SK-N-SH (cell line): ENCODE data around the gene NADSYN1. TPM values are rescaled to one million over a fixed set of nuclear protein-coding genes. Genes with fewer than 3 reads are reported as not detected.

Experiments
- CTCF ChIA-PET: fragments of 300-600, 350-600 bp; formaldehyde crosslinking; extraction: SDS; loops from one replicate; lab custom pipeline; 2021; lab: Yijun Ruan, JAX
- POLR2A ChIA-PET: fragments of 350-600 bp; sonication (Branson Sonifier 250); formaldehyde crosslinking; extraction: SDS; loops from one replicate; lab custom pipeline; 2020; ENCODE audit warnings: antibody characterized with exemption, inconsistent platforms; lab: Yijun Ruan, JAX
- DNase-seq: peaks from one replicate; pipeline ENCODE4 v3.0.0; 2012
- H2AFZ ChIP-seq: fragments of 200-600 bp; sonication (generic); 2 replicates; pipeline ENCODE4 v1.8.1; 2016; ENCODE audit warnings: antibody characterized with exemption, mild to moderate bottlenecking, low read depth
- H3F3A ChIP-seq: fragments of 200-600 bp; sonication (generic); replicated peaks from 2 replicates; pipeline ENCODE3; 2016; ENCODE audit warnings: antibody characterized with exemption, mild to moderate bottlenecking; ENCODE audit not compliant: insufficient read depth
- H3K27ac ChIP-seq, 2 experiments: fragments of 200-500 bp in 1 of 2; fragments of 200-600 bp in 1 of 2; sonication (Bioruptor generic) in 1 of 2; sonication (generic), shearing (Covaris generic) in 1 of 2; 2 replicates each; pipeline versions ENCODE4 v1.5.1 to v1.6.1; 2014 to 2016; ENCODE audit warnings: low read depth in 2 of 2, inconsistent platforms in 1 of 2, low read length in 1 of 2, mild to moderate bottlenecking in 1 of 2, mixed read lengths in 1 of 2
- H3K27me3 ChIP-seq: fragments of 200-600 bp; sonication (generic), shearing (Covaris generic); 2 replicates; pipeline ENCODE4 v1.6.1; 2016; ENCODE audit warnings: mixed run types; ENCODE audit not compliant: insufficient read depth
- H3K36me3 ChIP-seq, 2 experiments: fragments of 200-500 bp in 1 of 2; fragments of 200-600 bp in 1 of 2; sonication (Bioruptor generic) in 1 of 2; sonication (generic) in 1 of 2; replicated peaks in 1 of 2; 2 replicates each; pipeline versions ENCODE3 to v1.5.1; 2014 to 2016; ENCODE audit warnings: low read length in 1 of 2, mild to moderate bottlenecking in 1 of 2; ENCODE audit not compliant: insufficient read depth in 2 of 2, control insufficient read depth in 1 of 2
- H3K4me1 ChIP-seq, 2 experiments: fragments of 200-500 bp in 1 of 2; fragments of 200-600 bp in 1 of 2; sonication (Bioruptor generic) in 1 of 2; sonication (generic), shearing (Covaris generic) in 1 of 2; 2 replicates each; pipeline versions ENCODE4 v1.5.1 to v1.6.1; 2014 to 2016; ENCODE audit warnings: low read depth in 1 of 2, low read length in 1 of 2, mixed run types in 1 of 2; ENCODE audit not compliant: insufficient read depth in 2 of 2, control insufficient read depth in 1 of 2
- H3K4me2 ChIP-seq: fragments of 200-600 bp; sonication (generic), shearing (Covaris generic); 2 replicates; pipeline ENCODE4 v1.6.1; 2017; ENCODE audit warnings: mixed run types
- H3K4me3 ChIP-seq, 2 experiments: fragments of 200-500 bp in 1 of 2; fragments of 200-600 bp in 1 of 2; sonication (Bioruptor generic) in 1 of 2; sonication (generic), shearing (Covaris generic) in 1 of 2; 2 replicates each; pipeline versions ENCODE4 v1.5.1 to v1.8.1; 2014 to 2016; ENCODE audit warnings: low read depth in 2 of 2, inconsistent platforms in 1 of 2, low read length in 1 of 2, mild to moderate bottlenecking in 1 of 2, mixed read lengths in 1 of 2, moderate library complexity in 1 of 2
- H3K79me2 ChIP-seq: fragments of 200-600 bp; sonication (generic); 2 replicates; pipeline ENCODE4 v1.8.1; 2017; ENCODE audit warnings: mild to moderate bottlenecking; ENCODE audit not compliant: insufficient read depth
- H3K9ac ChIP-seq: fragments of 200-600 bp; sonication (generic); 2 replicates; pipeline ENCODE4 v1.6.1; 2017; ENCODE audit warnings: mixed run types
- H3K9me2 ChIP-seq: fragments of 200-600 bp; sonication (generic); 2 replicates; pipeline ENCODE4 v1.6.1; 2017; ENCODE audit warnings: mixed run types
- H3K9me3 ChIP-seq: fragments of 200-600 bp; sonication (generic); 2 replicates; pipeline ENCODE4 v1.6.1; 2017; ENCODE audit warnings: mixed run types, mild to moderate bottlenecking, moderate library complexity
- H4K20me1 ChIP-seq: fragments of 200-600 bp; sonication (generic); 2 replicates; pipeline ENCODE4 v1.6.1; 2017; ENCODE audit warnings: mild to moderate bottlenecking, mixed run types; ENCODE audit not compliant: insufficient read depth
- CHD2 ChIP-seq: fragments of 150-350 bp; IDR thresholded peaks from 2 replicates; pipeline ENCODE4 v1.6.1; 2018; ENCODE audit warnings: low read length; ENCODE audit not compliant: partially characterized antibody
- CTCF ChIP-seq: fragments of 200-600 bp; sonication (generic); IDR thresholded peaks from 2 replicates; pipeline ENCODE4 v1.6.1; 2017; ENCODE audit warnings: antibody characterized with exemption, mild to moderate bottlenecking, moderate library complexity
- ELF1 ChIP-seq: IDR thresholded peaks from 2 replicates; pipeline ENCODE4 v1.4.0; 2012
- EP300 ChIP-seq, 2 experiments: IDR thresholded peaks; 2 replicates each; pipeline versions ENCODE4 v1.4.0 to v1.6.1; 2012; ENCODE audit warnings: borderline replicate concordance in 1 of 2, low read depth in 1 of 2, low read length in 1 of 2
- GABPA ChIP-seq: IDR thresholded peaks from 2 replicates; pipeline ENCODE4 v1.4.0; 2012; ENCODE audit warnings: low read depth, mild to moderate bottlenecking
- JUND ChIP-seq: IDR thresholded peaks from 2 replicates; pipeline ENCODE4 v1.4.0; 2012
- MAX ChIP-seq: IDR thresholded peaks from 2 replicates; pipeline ENCODE4 v1.4.0; 2012; ENCODE audit warnings: low read depth
- NFIC ChIP-seq: IDR thresholded peaks from 2 replicates; pipeline ENCODE4 v1.4.0; 2012; ENCODE audit warnings: borderline replicate concordance
- POLR2AphosphoS5 ChIP-seq: IDR thresholded peaks from 2 replicates; pipeline ENCODE4 v1.6.1; 2012; ENCODE audit warnings: low read depth, low read length
- RAD21 ChIP-seq: IDR thresholded peaks from 2 replicates; pipeline ENCODE4 v1.6.1; 2012; ENCODE audit warnings: mild to moderate bottlenecking, low read length
- RCOR1 ChIP-seq: fragments of 150-350 bp; IDR thresholded peaks from 2 replicates; pipeline ENCODE4 v1.6.1; 2017; ENCODE audit warnings: antibody characterized with exemption, low read length
- RFX5 ChIP-seq: IDR thresholded peaks from 2 replicates; pipeline ENCODE4 v1.6.1; 2012; ENCODE audit warnings: mild to moderate bottlenecking, improper control_type of control experiment, low read length
- RXRA ChIP-seq: IDR thresholded peaks from 2 replicates; pipeline ENCODE4 v1.4.0; 2012; ENCODE audit warnings: low read depth, mild to moderate bottlenecking, borderline replicate concordance
- SIN3A ChIP-seq: IDR thresholded peaks from 2 replicates; pipeline ENCODE4 v1.6.1; 2012; ENCODE audit warnings: low read depth, mild to moderate bottlenecking, low read length, moderate library complexity, borderline replicate concordance
- ZBTB33 ChIP-seq: IDR thresholded peaks from 2 replicates; pipeline ENCODE4 v1.4.0; 2012; ENCODE audit warnings: low read depth, borderline replicate concordance
- WGBS: methylation state at CpG from one replicate; pipeline ENCODE4 v1.1.6; 2017; ENCODE audit warnings: low lambda C conversion rate; 5-methylcytosine and 5-hydroxymethylcytosine counted together
- polyA plus RNA-seq, 3 experiments: library from polyadenylated mRNA; depleted of rRNA; stranded (reverse); fragments of >200 nt; gene quantifications; 2 replicates each; pipeline ENCODE4 v1.2.3, GENCODE V29; 2012

The NADSYN1 gene
- polyA plus RNA-seq, 1 of the 3 experiments (the other 2 are of a cell fraction): 62.5 TPM

- no peak overlapping the region for H3K4me2 ChIP-seq
- H3K4me3 ChIP-seq: no peak overlapping the region
- no peak overlapping the region for H3K9ac ChIP-seq
- H3K36me3 ChIP-seq: peaks cover 19 to 59% of the 10 kb centered on the region in 2 experiments
- no peaks in the 10 kb centered on the region for H3K9me2 ChIP-seq
- H3K27me3 ChIP-seq: no peaks in the 10 kb centered on the region
- 96% methylated on average over 10 of the region's 13 CpGs for WGBS
- TF ChIP-seq EP300 (IDR thresholded peaks at IDR 0.05; ENCODE audit: borderline replicate concordance in 1 of 2, low read depth in 1 of 2, low read length in 1 of 2): no peak
- no peak for TF ChIP-seq ZBTB33
- TF ChIP-seq JUND: no peak
- TF ChIP-seq, all 33 proteins: peak for 0
- no peak overlapping the region for H3K27ac ChIP-seq
- peaks cover under 1 to 2% of the 10 kb centered on the region in 2 experiments; a peak in 3 of 4 replicates for H3K4me1 ChIP-seq
- no peaks in the 10 kb centered on the region for H4K20me1 ChIP-seq
- H3F3A ChIP-seq: peaks cover 3% of the 10 kb centered on the region
- ChIA-PET CTCF (no interaction called here), POLR2A (no interaction called here)
- DNase-seq: no peak
- no peaks in the 10 kb centered on the region for H3K9me3 ChIP-seq
- no peak overlapping the region for H2AFZ ChIP-seq
- H3K79me2 ChIP-seq: no peaks in the 10 kb centered on the region
Measured at GRCh38 chr11:71482746-71483364, 29.9 kb downstream of the NADSYN1 start.

GRCh38 chr11:71483692-71484091 is 30.7 kb downstream of the NADSYN1 start:
- Histone ChIP-seq H3K27ac (no peak overlapping the region), H2AFZ (no peak overlapping the region), H3F3A (peaks cover 3% of the 10 kb centered on the region)
- TF ChIP-seq CHD2 (no peak), RXRA (no peak), SIN3A (no peak), ZBTB33 (no peak), MAX (no peak), RAD21 (no peak), RCOR1 (no peak), GABPA (no peak), ELF1 (no peak), POLR2AphosphoS5 (no peak), CTCF (no peak), RFX5 (no peak), JUND (no peak), NFIC (no peak)
- TF ChIP-seq, all 33 proteins: peak for 0
- Histone ChIP-seq H3K4me2 (no peak overlapping the region), H4K20me1 (no peaks in the 10 kb centered on the region), H3K27me3 (no peaks in the 10 kb centered on the region), H3K36me3 (peaks cover 19 to 50% of the 10 kb centered on the region in 2 experiments), H3K9ac (no peak overlapping the region), H3K79me2 (no peaks in the 10 kb centered on the region), H3K4me1 (peaks cover 7 to 10% of the 10 kb centered on the region in 2 experiments; a peak in 3 of 4 replicates), H3K9me3 (no peaks in the 10 kb centered on the region), H3K9me2 (no peaks in the 10 kb centered on the region), H3K4me3 (no peak overlapping the region)
- POLR2A ChIA-PET: no interaction called here
- 90% methylated on average over 6 of the region's 6 CpGs for WGBS
- CTCF ChIA-PET: interaction anchor here (1.5 kb wide), 1 partner anchor 97 kb away, joined by 5 read pairs; no protein-coding TSS in a partner anchor
- DNase-seq: no peak
